NCI-H1417 treated with DMSO at 0.1 percent for 48 hours (cell line): ENCODE data around the gene DHX34.
"Not testable (repeated sequence)": the region's sequence is repeated elsewhere in the genome, so short reads cannot be mapped to it uniquely, and the experiment has no call there.

ENCODE experiments used
- DNase-seq: peaks from one replicate; lab custom pipeline; 2025; lab: John Stamatoyannopoulos, UW

The DHX34 gene

GRCh38 chr19:47348819-47349795 lies at the start of gene DHX34:
DHX34 (plus strand) TSS chr19:47349315; CDS start chr19:47353031, 3,716 bp downstream.
- peak; percentile 92 for DNase-seq

- not testable (repeated sequence) for DNase-seq
Measured at GRCh38 chr19:47300867-47301266, 48.2 kb upstream of the DHX34 start.

GRCh38 chr19:47302249-47302648 lies 46.9 kb upstream of the DHX34 start:
- DNase-seq, result no peak

GRCh38 chr19:47303966-47304365 lies 45.1 kb upstream of the DHX34 start:
- no peak for DNase-seq

- no peak for DNase-seq
Measured at GRCh38 chr19:47305309-47305751, 43.8 kb upstream of the DHX34 start.

- DNase-seq, result no peak
Measured at GRCh38 chr19:47306303-47306702, 42.8 kb upstream of the DHX34 start.

- no peak for DNase-seq
Measured at GRCh38 chr19:47309038-47309437, 40.1 kb upstream of the DHX34 start.

GRCh38 chr19:47309608-47310007 lies 39.5 kb upstream of the DHX34 start, which contains the start of gene C5AR1:
C5AR1 (plus strand) TSS chr19:47309861; CDS start chr19:47309896, 35 bp downstream.
- DNase-seq, result no peak

- no peak for DNase-seq
Measured at GRCh38 chr19:47310323-47310722, 38.8 kb upstream of the DHX34 start.

GRCh38 chr19:47310819-47311218 lies 38.3 kb upstream of the DHX34 start:
- DNase-seq, result no peak

GRCh38 chr19:47312366-47313006 lies 36.6 kb upstream of the DHX34 start:
- no peak for DNase-seq

- DNase-seq, result no peak
Measured at GRCh38 chr19:47313754-47314295, 35.3 kb upstream of the DHX34 start.

- DNase-seq, result no peak
Measured at GRCh38 chr19:47315125-47315821, 33.8 kb upstream of the DHX34 start.

- no peak for DNase-seq
Measured at GRCh38 chr19:47316513-47316912, 32.6 kb upstream of the DHX34 start.

GRCh38 chr19:47319923-47320871 lies 28.9 kb upstream of the DHX34 start:
- DNase-seq, result no peak

GRCh38 chr19:47321630-47322029 lies 27.5 kb upstream of the DHX34 start:
- DNase-seq, result no peak

GRCh38 chr19:47322058-47322457 lies 27.1 kb upstream of the DHX34 start:
- no peak for DNase-seq

GRCh38 chr19:47323409-47323808 lies 25.7 kb upstream of the DHX34 start:
- no peak for DNase-seq

- DNase-seq, result no peak
Measured at GRCh38 chr19:47323872-47324271, 25.2 kb upstream of the DHX34 start.

- no peak for DNase-seq
Measured at GRCh38 chr19:47324502-47324901, 24.6 kb upstream of the DHX34 start.

- no peak for DNase-seq
Measured at GRCh38 chr19:47330466-47330869, 18.6 kb upstream of the DHX34 start.
